ENCODE data around the gene PDCD6IP. TPM values are rescaled to one million over a fixed set of nuclear protein-coding genes. Genes with fewer than 3 reads are reported as not detected.

PDCD6IP gene
- polyA plus RNA-seq, 1 donor from 2014 or later = 196 TPM

DNA sequence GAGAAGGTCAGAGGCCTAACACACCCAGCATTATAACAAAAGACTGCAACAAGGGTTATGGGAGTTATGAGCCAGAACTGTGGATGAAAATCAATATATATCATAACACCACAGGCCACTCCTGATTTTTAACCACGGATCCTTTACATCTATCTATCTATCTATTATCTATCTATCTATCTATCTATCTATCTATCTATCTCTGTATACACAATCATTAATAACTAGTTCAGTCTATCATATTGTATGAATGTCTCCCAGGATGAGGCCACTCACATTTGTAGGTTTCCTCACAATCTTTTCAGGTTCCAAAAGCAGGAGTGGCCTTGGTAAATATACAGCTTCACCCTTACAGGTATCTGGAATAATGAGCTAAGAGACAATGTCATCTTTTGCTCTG is 94.2 kb downstream of the PDCD6IP start:
- no peaks in the 10 kb centered on the region for H3K9me3 ChIP-seq (ENCODE audit: low read length)
- no peaks in the 10 kb centered on the region for H4K20me1 ChIP-seq (ENCODE audit: insufficient read depth)
- no peaks in the 10 kb centered on the region for H3K79me2 ChIP-seq (replicated peaks; ENCODE audit: insufficient read depth, low read length)
- no peak overlapping the region for H3K4me3 ChIP-seq (ENCODE audit: low read length)
- H2AFZ ChIP-seq (ENCODE audit: low read depth, low read length) = no peak overlapping the region
- TF ChIP-seq RAD21 (conservative IDR thresholded peaks at IDR 0.05) (no peak), EZH2 (IDR thresholded peaks at IDR 0.05; ENCODE audit: borderline replicate concordance, insufficient read depth, low read length, poor library complexity, severe bottlenecking) (no peak), TAF1 (IDR thresholded peaks at IDR 0.05; ENCODE audit: low read depth) (no peak), SMC3 (conservative IDR thresholded peaks at IDR 0.05; ENCODE audit: poor library complexity) (no peak)
- TF ChIP-seq, protein P1, sequence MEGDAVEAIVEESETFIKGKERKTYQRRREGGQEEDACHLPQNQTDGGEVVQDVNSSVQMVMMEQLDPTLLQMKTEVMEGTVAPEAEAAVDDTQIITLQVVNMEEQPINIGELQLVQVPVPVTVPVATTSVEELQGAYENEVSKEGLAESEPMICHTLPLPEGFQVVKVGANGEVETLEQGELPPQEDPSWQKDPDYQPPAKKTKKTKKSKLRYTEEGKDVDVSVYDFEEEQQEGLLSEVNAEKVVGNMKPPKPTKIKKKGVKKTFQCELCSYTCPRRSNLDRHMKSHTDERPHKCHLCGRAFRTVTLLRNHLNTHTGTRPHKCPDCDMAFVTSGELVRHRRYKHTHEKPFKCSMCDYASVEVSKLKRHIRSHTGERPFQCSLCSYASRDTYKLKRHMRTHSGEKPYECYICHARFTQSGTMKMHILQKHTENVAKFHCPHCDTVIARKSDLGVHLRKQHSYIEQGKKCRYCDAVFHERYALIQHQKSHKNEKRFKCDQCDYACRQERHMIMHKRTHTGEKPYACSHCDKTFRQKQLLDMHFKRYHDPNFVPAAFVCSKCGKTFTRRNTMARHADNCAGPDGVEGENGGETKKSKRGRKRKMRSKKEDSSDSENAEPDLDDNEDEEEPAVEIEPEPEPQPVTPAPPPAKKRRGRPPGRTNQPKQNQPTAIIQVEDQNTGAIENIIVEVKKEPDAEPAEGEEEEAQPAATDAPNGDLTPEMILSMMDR (IDR thresholded peaks at IDR 0.05; ENCODE audit: poor library complexity, severe bottlenecking) = no peak
- H3K36me3 ChIP-seq (ENCODE audit: insufficient read depth, low read length) = no peaks in the 10 kb centered on the region
- H3K27me3 ChIP-seq (ENCODE audit: insufficient read depth, low read depth, low read length) = no peaks in the 10 kb centered on the region
- H3K4me2 ChIP-seq (ENCODE audit: low read length) = no peak overlapping the region
- H3F3A ChIP-seq (ENCODE audit: insufficient read depth, low read length, poor library complexity, severe bottlenecking) = no peaks in the 10 kb centered on the region
- H3K9me2 ChIP-seq (ENCODE audit: insufficient read depth, low read length) = no peaks in the 10 kb centered on the region
- H3K9ac ChIP-seq (ENCODE audit: low read length) = no peak overlapping the region
- H3K27ac ChIP-seq (ENCODE audit: low read length) = no peak overlapping the region

- H3K27ac ChIP-seq (ENCODE audit: low read length) = no peak overlapping the region
Observed at GRCh38 chr3:33895658-33896057, 97.2 kb downstream of the PDCD6IP start.

More at GRCh38 chr3:33895658-33896057, 97.2 kb downstream of the PDCD6IP start:
- Histone ChIP-seq H3K9me3 (ENCODE audit: low read length) (no peaks in the 10 kb centered on the region), H2AFZ (ENCODE audit: low read depth, low read length) (no peak overlapping the region), H3K9me2 (ENCODE audit: insufficient read depth, low read length) (no peaks in the 10 kb centered on the region), H3K36me3 (ENCODE audit: insufficient read depth, low read length) (no peaks in the 10 kb centered on the region), H3K27me3 (ENCODE audit: insufficient read depth, low read depth, low read length) (no peaks in the 10 kb centered on the region), H3K79me2 (replicated peaks; ENCODE audit: insufficient read depth, low read length) (no peaks in the 10 kb centered on the region), H3K4me2 (ENCODE audit: low read length) (no peak overlapping the region), H3K9ac (ENCODE audit: low read length) (no peak overlapping the region), H3K4me3 (ENCODE audit: low read length) (no peak overlapping the region), H4K20me1 (ENCODE audit: insufficient read depth) (no peaks in the 10 kb centered on the region), H3F3A (ENCODE audit: insufficient read depth, low read length, poor library complexity, severe bottlenecking) (no peaks in the 10 kb centered on the region)
- no peak for TF ChIP-seq MXI1 (conservative IDR thresholded peaks at IDR 0.05; ENCODE audit: poor library complexity, severe bottlenecking)
- no peak for TF ChIP-seq POLR2AphosphoS5 (IDR thresholded peaks at IDR 0.05)
- TF ChIP-seq TAF1 (IDR thresholded peaks at IDR 0.05; ENCODE audit: low read depth) = no peak
- TF ChIP-seq EZH2 (IDR thresholded peaks at IDR 0.05; ENCODE audit: borderline replicate concordance, insufficient read depth, low read length, poor library complexity, severe bottlenecking) = no peak
- no peak for TF ChIP-seq EP300 (conservative IDR thresholded peaks at IDR 0.05; ENCODE audit: poor library complexity, severe bottlenecking)
- no peak for TF ChIP-seq SMC3 (conservative IDR thresholded peaks at IDR 0.05; ENCODE audit: poor library complexity)
- TF ChIP-seq RAD21 (conservative IDR thresholded peaks at IDR 0.05) = no peak
- TF ChIP-seq REST (IDR thresholded peaks at IDR 0.05; ENCODE audit: borderline replicate concordance) = no peak
- TF ChIP-seq, protein P1 (IDR thresholded peaks at IDR 0.05; ENCODE audit: poor library complexity, severe bottlenecking) = no peak
